ENCODE measurements around the gene GTPBP6.
"Not testable (repeated sequence)": the region's sequence is repeated elsewhere in the genome, so short reads cannot be mapped to it uniquely, and the experiment has no call there.

DNA sequence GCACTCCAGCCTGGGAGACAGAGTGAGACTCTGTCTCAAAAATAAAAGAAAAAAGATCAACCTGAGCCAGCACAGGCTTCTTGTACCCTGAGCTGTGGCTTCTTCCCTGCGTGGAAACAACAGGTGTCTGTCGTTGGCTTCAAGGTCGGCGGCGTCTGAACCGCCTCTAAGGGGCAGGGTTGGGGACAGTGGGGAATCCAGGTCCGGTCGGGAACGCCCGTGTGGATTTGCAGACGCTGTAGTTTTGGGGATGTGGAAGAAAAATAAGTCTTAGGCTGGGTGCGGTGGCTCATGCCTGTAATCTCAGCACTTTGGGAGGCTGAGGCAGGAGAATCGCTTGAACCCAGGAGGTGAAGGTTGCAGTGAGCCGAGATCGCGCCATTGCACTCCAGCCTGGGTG, 54.6 kb downstream of the GTPBP6 start:
- not testable (repeated sequence) for TF ChIP-seq POLR2A, POLR2AphosphoS5 (IDR thresholded peaks at IDR 0.05; ENCODE audit: low read depth, low read length)
